PC-9 (cell line): ENCODE results near the gene C12orf54. TPM values are rescaled to one million over a fixed set of nuclear protein-coding genes. Genes with fewer than 3 reads are reported as not detected.
"Not testable (repeated sequence)": the region's sequence is repeated elsewhere in the genome, so short reads cannot be mapped to it uniquely, and the experiment has no call there.

Source experiments
- Bru-seq: library from RNA; stranded (reverse); fragments of 400-500 nt; gene quantifications from one replicate; lab custom pipeline; 2021; lab: Mats Ljungman, UMichigan
- BruChase-seq, 2 experiments: library from RNA; stranded (reverse); fragments of 400-500 nt; gene quantifications; one replicate each; lab custom pipeline; 2021; lab: Mats Ljungman, UMichigan
- BruUV-seq: library from RNA; stranded (reverse); fragments of 400-500 nt; replicated peaks from 2 replicates; lab custom pipeline; 2021; lab: Mats Ljungman, UMichigan
- CTCF ChIA-PET: fragments of 300-600 bp; sonication (Branson Sonifier 250); formaldehyde crosslinking; loops from one replicate; lab custom pipeline; 2022; ENCODE audit warnings: antibody characterized with exemption; lab: Charles Lee
- POLR2A ChIA-PET: fragments of 300-600 bp; sonication (Branson Sonifier 250); formaldehyde crosslinking; loops from one replicate; lab custom pipeline; 2022; ENCODE audit warnings: antibody characterized with exemption; ENCODE audit not compliant: unreplicated experiment; lab: Charles Lee
- DNase-seq, 2 experiments: peaks; one replicate each; pipeline versions ENCODE4 v3.0.0 to v3.0.0-alpha.2; 2015 to 2022; ENCODE audit warnings: mixed read lengths in 1 of 2
- H2AFZ ChIP-seq: fragments of 200-600 bp; sonication (generic); 2 replicates; pipeline ENCODE4 v1.8.1; 2017; ENCODE audit warnings: antibody characterized with exemption
- H3F3A ChIP-seq: fragments of 200-600 bp; sonication (generic); 2 replicates; pipeline ENCODE4 v1.8.1; 2017; ENCODE audit warnings: antibody characterized with exemption, mild to moderate bottlenecking, low read depth; ENCODE audit not compliant: insufficient read depth
- H3K27ac ChIP-seq: fragments of 200-600 bp; sonication (generic); 2 replicates; pipeline ENCODE4 v1.6.1; 2016; ENCODE audit warnings: mixed run types
- H3K27me3 ChIP-seq: fragments of 200-600 bp; sonication (generic); 2 replicates; pipeline ENCODE4 v1.6.1; 2016; ENCODE audit warnings: low read depth, mixed run types; ENCODE audit not compliant: insufficient read depth
- H3K36me3 ChIP-seq: fragments of 200-600 bp; sonication (generic); 2 replicates; pipeline ENCODE4 v1.6.1; 2016; ENCODE audit warnings: low read depth, mixed run types
- H3K4me1 ChIP-seq: fragments of 200-600 bp; sonication (generic); replicated peaks from 2 replicates; pipeline ENCODE4 v1.6.1; 2016; ENCODE audit warnings: mixed run types; ENCODE audit not compliant: insufficient read depth
- H3K4me2 ChIP-seq: fragments of 200-600 bp; sonication (generic); 2 replicates; pipeline ENCODE4 v1.6.1; 2017; ENCODE audit warnings: mixed run types
- H3K4me3 ChIP-seq: fragments of 200-600 bp; sonication (generic); 2 replicates; pipeline ENCODE4 v1.6.1; 2016; ENCODE audit warnings: mixed run types
- H3K79me2 ChIP-seq: fragments of 200-600 bp; sonication (generic); 2 replicates; pipeline ENCODE4 v1.6.1; 2017; ENCODE audit warnings: low read depth, mixed run types
- H3K9me2 ChIP-seq: fragments of 200-600 bp; sonication (generic); 2 replicates; pipeline ENCODE4 v1.8.1; 2017; ENCODE audit warnings: mild to moderate bottlenecking; ENCODE audit not compliant: insufficient read depth
- H3K9me3 ChIP-seq: fragments of 200-600 bp; sonication (generic); 2 replicates; pipeline ENCODE4 v1.8.1; 2016; ENCODE audit warnings: low read depth; ENCODE audit not compliant: insufficient read depth
- H4K20me1 ChIP-seq: fragments of 200-600 bp; sonication (generic); 2 replicates; pipeline ENCODE4 v1.8.1; 2017; ENCODE audit not compliant: insufficient read depth
- CTCF ChIP-seq: fragments of 200-600 bp; sonication (generic); conservative IDR thresholded peaks from 2 replicates; pipeline ENCODE4 v1.6.1; 2017; ENCODE audit warnings: mixed run types, antibody characterized with exemption, mild to moderate bottlenecking, moderate library complexity
- EZH2 ChIP-seq: fragments of 200-600 bp; sonication (generic); IDR thresholded peaks from 2 replicates; pipeline ENCODE4 v1.8.0; 2017; ENCODE audit warnings: antibody characterized with exemption, low read depth
- intact Hi-C: fragments of 100-400 bp; cut with micrococcal nuclease; formaldehyde crosslinking; loops from one replicate; pipeline ENCODE4 v1.10.0; 2022; ENCODE audit not compliant: unreplicated experiment
- long read RNA-seq: library from polyadenylated mRNA; stranded (forward); transcript quantifications from one replicate; pipeline ENCODE4 v2.0.0, GENCODE V29; 2022
- total RNA-seq: library from RNA; stranded (reverse); gene quantifications from 2 replicates; pipeline ENCODE4 v1.2.3, GENCODE V29; 2021

The C12orf54 gene
- total RNA-seq (not detected in 2 replicates), Bru-seq, nascent RNA (not detected), BruChase-seq, experiment 1, labeled RNA remaining after a 2-hour chase (not detected), BruChase-seq, experiment 2, labeled RNA remaining after a 6-hour chase (not detected)
- long read RNA-seq, result 0 reads

- Histone ChIP-seq H3K9me3 (no peaks in the 10 kb centered on the region), H4K20me1 (no peaks in the 10 kb centered on the region), H3K9me2 (no peaks in the 10 kb centered on the region), H3K36me3 (no peaks in the 10 kb centered on the region), H3K4me3 (no peak within 1 kb of the TSS), H3K27ac (no peak within 1 kb of the TSS), H3F3A (no peaks in the 10 kb centered on the region), H3K79me2 (no peaks in the 10 kb centered on the region), H2AFZ (no peak within 1 kb of the TSS), H3K27me3 (peaks cover 57% of the 10 kb centered on the region), H3K4me1 (no peaks in the 10 kb centered on the region), H3K4me2 (no peak within 1 kb of the TSS)
- no TSS peak for BruUV-seq
- CTCF ChIA-PET, result no interaction called here
- DNase-seq, result no peak
- TF ChIP-seq EZH2 (no peak), CTCF (no peak)
- POLR2A ChIA-PET, result no interaction called here
- intact Hi-C loops, result no loop called here
These were observed at the start of gene C12orf54 for GRCh38 chr12:48482198-48482597. Gene C12orf54, plus strand, starts transcription at chr12:48482498. Its CDS starts 799 bp downstream, at chr12:48483297.

GRCh38 chr12:48434016-48434415 is 48.3 kb upstream of the C12orf54 start:
- H3F3A ChIP-seq, BruUV-seq, H3K79me2 ChIP-seq, POLR2A ChIA-PET, H4K20me1 ChIP-seq, H3K27ac ChIP-seq, H3K4me2 ChIP-seq, H3K36me3 ChIP-seq, H3K4me1 ChIP-seq, H3K9me2 ChIP-seq, CTCF ChIA-PET, H3K4me3 ChIP-seq, H2AFZ ChIP-seq, H3K9me3 ChIP-seq, DNase-seq, intact Hi-C loops: not testable (repeated sequence)
- H3K27me3 ChIP-seq, result peaks cover 29% of the 10 kb centered on the region

GRCh38 chr12:48441069-48441468 is 41.2 kb upstream of the C12orf54 start:
- intact Hi-C loops, result no loop called here
- Histone ChIP-seq H3F3A (no peaks in the 10 kb centered on the region), H3K4me1 (no peaks in the 10 kb centered on the region), H3K27me3 (peaks cover 14% of the 10 kb centered on the region), H3K27ac (no peak overlapping the region), H3K36me3 (no peaks in the 10 kb centered on the region), H3K4me2 (no peak overlapping the region), H3K79me2 (no peaks in the 10 kb centered on the region), H3K9me2 (no peaks in the 10 kb centered on the region; the same call in 1 of the 2 replicates), H3K9me3 (no peaks in the 10 kb centered on the region), H3K4me3 (no peak overlapping the region), H4K20me1 (no peaks in the 10 kb centered on the region), H2AFZ (no peak overlapping the region)
- ChIA-PET POLR2A (no interaction called here), CTCF (no interaction called here)
- no peak for TF ChIP-seq CTCF
- no TSS peak for BruUV-seq
- no peak for DNase-seq
